ENCODE data around the gene ANXA2R. TPM values are rescaled to one million over a fixed set of nuclear protein-coding genes. Genes with fewer than 3 reads are reported as not detected.
"Not testable (repeated sequence)": the region's sequence is repeated elsewhere in the genome, so short reads cannot be mapped to it uniquely, and the experiment has no call there.

The ANXA2R gene
- total RNA-seq, 1 donor from 2014 or later: 4.1 TPM

DNA sequence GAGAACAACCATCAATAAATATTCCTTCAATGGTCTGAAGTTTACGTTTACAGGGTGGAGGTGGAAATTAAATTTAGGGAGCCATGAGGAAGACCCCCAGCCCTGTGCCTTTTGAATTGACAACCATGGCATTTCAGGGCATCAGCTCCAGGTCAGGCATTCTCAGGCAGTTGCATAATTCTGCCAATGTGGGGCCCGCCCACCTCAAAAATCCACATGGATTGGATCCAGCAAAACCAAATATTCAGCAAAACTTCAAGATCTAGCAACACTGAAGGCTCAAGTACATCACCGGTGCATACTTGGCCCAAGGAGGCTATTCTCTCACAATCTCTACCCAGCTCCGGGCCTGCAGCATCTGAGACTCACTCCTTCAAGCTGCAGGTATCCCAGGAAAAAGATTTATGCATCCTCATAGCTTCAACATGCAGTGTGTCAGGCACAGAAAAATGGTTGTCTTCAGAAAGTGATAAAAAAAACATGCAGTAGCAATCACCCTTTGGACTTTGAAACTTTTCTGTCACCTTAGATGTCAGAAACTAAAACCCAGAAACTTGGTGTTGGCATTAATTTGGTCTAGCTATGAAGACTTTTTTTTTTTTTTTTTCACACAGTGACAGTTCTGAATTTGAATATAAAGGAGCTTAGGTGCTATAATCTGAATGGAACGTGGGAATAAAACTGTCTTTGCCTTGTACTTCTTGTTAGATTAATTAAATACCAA, 21.4 kb upstream of the ANXA2R start:
- no peak for DNase-seq (ENCODE audit: extremely low read depth, low read depth, low spot score)

DNA sequence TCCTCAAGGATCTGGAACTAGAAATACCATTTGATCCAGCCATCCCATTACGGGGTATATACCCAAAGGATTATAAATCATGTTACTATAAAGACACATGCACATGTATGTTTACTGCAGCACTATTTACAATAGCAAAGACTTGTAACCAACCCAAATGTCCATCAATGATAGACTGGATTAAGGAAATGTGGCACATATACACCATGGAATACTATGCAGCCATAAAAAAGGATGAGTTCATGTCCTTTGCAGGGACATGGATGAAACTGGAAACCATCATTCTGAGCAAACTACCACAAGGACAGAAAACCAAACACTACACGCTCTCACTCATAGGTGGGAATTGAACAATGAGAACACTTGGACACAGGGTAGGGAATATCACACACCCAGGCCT, 19.9 kb upstream of the ANXA2R start:
- not testable (repeated sequence) for DNase-seq (ENCODE audit: extremely low read depth, low read depth, low spot score)

- not testable (repeated sequence) for DNase-seq (ENCODE audit: extremely low read depth, low read depth, low spot score)
These were observed 15.0 kb upstream of the ANXA2R start for GRCh38 chr5:43055098-43055497.

- DNase-seq (ENCODE audit: extremely low read depth, low read depth, low spot score): no peak
These were observed 11.6 kb upstream of the ANXA2R start for GRCh38 chr5:43051684-43052083.

DNA sequence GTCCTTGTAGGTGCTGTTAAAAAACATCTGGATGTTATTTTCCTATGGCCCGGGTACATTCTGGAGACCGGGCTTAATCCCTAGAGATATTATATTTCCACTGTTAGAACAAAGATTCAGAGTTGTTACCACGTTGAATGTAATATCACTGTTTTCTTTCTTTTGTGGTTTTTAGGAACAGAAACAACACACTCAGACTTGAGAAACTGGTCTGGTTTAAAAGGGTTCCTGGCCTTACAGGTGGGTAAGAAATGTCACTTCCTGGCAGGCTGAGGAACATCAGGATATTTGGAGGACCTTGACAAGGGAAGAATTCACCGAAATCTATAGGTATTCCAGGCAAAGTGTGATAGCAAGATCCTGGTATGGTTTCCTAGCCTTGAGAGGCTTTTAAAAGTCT, 10.3 kb upstream of the ANXA2R start:
- DNase-seq (ENCODE audit: extremely low read depth, low read depth, low spot score): no peak

GRCh38 chr5:43049236-43049635, 9.1 kb upstream of the ANXA2R start:
- DNase-seq (ENCODE audit: extremely low read depth, low read depth, low spot score): no peak

DNA sequence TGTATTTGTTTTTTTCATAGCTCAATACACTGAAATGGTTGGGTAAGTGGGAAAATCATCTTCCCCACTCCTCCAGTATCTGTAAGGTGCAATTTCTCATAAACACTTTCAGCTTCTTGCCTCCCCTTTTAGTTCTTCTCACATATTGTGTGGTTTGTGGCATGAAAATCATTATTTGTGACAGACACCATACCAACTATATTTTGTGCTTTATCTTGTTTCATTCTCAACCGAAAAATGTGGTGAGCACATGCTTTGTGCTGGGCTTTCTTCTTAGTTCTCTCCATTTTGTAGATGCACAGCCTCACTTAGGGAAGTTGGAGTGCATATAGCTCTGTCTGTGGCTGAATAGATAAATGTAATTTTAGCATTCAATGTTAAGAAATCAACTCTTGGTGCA, 6.4 kb upstream of the ANXA2R start:
- no peak for DNase-seq (ENCODE audit: extremely low read depth, low read depth, low spot score)

GRCh38 chr5:43045236-43045635, 5.1 kb upstream of the ANXA2R start:
- no peak for DNase-seq (ENCODE audit: extremely low read depth, low read depth, low spot score)

DNA sequence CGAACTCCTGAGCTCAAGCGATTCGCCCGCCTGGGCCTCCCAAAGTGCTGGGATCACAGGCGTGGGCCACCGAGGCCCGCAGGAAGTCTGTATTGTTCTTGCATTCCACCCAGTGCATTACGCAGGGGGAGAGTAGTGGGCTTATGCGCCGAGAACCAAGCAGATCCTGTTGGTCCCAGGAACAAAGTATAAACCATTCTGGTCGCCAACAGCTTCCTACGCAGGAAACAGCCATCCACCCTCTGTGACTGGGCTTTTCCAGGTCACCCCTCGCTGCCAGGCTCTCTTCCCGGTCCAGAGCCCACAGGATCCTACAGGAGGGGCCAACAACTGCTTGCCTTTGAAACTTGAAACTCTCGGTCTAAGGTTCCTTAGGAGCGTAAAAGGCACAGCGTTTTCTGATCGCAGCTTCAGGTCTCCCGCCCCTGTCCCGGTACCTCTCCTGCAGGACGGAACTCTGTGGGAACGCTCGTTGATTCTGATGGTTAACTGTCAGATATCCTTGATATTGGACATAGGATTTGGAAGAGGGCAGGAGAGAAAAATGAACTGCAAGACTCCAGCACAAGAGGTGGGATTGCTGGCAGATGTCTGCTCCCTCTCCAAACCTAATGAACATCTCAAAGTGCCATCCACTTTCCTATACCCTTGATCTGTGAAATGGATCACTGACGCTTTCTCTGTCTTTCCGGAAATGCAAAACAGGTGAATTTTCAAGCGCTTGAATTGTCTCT, 4.2 kb upstream of the ANXA2R start:
- peak; percentile 54 for DNase-seq (ENCODE audit: extremely low read depth, low read depth, low spot score)

DNA sequence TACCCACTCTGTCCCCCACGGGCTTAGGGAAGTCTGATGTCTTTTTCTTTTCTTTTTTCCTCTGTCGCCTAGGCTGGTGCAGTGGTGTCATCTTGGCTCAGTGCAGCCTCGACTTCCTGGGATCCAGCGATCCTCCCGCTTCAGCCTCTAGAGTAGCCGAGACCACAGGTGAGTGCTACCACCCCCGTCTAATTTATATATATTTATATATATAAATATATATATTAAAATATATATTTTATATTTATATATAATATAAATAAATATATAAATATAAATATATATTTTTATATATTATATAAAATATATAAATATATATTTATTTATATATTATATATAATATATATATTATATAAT, 3.3 kb upstream of the ANXA2R start:
- DNase-seq (ENCODE audit: extremely low read depth, low read depth, low spot score): no peak

DNA sequence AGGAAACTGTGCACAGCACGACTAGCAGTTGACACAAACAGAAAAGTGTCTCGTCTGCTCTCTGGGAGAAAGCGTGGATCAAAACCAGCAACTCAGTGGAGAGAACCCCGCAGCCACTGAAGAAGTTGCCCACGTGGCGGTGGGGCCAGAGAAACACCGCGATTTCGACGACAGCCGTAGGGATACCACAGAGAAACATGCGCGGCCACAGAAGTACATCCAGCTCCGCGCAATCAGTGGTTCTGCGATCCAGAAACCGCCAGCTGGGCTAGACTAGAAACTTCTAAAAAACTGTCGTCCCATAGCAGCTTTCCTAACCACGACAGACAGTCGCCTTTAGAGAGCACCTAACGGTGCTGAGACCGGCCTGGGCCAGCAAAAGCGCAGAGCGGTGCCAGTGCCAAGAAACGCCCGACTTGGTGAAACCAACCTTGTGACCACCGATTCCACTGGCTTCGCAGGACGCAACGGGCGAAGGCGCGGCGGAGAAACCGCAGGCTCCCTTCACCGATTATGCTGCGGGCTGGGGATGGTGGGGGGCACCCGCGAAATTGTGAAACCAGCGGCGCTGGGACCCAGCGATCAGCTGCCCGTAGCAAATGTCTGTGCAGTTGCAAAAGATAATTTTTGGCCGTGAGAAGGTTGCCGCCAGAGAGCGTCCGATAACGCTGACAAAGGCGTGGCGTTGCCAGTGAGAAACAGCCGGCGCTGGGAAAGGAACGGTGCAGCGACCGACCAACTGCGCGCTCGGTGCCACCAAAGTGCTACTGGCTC, 2.7 kb upstream of the ANXA2R start:
- no peak for DNase-seq (ENCODE audit: extremely low read depth, low read depth, low spot score)

GRCh38 chr5:43042176-43042625, 2.1 kb upstream of the ANXA2R start:
- no peak for DNase-seq (ENCODE audit: extremely low read depth, low read depth, low spot score)

DNA sequence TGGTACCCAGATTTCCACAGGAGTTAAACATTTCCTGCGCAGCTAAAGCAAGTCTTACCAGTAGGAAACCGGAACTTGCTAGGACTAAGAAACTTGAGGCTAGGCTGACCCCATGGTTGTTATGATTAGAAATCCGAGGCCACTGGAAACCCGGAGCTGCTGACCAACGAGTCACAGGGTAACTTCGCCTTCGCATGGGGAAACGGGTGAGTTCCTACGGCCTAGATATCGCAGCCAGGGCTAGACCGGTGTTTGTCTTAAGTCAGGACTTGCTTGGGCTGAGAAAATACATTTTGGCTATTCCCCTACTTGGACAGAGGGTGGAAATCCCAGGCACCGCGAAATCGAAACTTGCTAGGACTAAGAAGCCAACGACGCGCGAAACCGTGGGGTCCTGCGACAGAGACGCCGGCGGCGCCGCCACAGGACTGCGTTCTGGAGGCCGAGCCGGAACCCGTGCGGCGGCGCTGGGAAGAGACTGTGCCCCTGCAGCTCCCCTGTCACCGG, 1.6 kb upstream of the ANXA2R start:
- peak; percentile 56 for DNase-seq (ENCODE audit: extremely low read depth, low read depth, low spot score)

DNA sequence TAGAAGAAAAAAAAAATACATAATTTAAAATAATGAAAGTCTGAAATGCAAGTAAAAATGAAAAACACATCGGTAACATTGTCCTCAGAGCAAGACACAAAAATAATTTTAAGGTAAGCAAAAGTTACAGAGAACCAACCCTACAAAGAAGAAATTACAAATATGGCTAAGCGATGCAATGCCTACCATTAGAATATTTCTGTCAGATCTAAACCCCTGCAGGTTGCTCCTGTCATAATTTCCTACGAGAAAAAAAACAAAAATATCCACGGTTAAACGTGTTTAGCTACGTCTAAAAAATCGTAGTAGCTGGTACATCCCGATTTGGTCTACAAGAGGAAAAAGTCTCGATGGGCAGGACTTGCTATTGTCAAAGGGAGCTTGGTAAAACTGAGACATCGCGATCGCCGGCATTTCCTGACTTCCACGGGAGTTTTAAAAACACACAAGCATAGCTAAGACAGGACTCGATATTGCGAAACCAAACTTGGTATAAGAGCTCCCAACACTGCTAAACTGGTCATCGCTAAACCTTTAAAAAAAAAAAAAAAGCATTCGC, 1.1 kb upstream of the ANXA2R start:
- peak; percentile 72 for DNase-seq (ENCODE audit: extremely low read depth, low read depth, low spot score)

- peak; percentile 48 for DNase-seq (ENCODE audit: extremely low read depth, low read depth, low spot score)
These were observed 440 bp downstream of the ANXA2R start for GRCh38 chr5:43039471-43040286.

DNA sequence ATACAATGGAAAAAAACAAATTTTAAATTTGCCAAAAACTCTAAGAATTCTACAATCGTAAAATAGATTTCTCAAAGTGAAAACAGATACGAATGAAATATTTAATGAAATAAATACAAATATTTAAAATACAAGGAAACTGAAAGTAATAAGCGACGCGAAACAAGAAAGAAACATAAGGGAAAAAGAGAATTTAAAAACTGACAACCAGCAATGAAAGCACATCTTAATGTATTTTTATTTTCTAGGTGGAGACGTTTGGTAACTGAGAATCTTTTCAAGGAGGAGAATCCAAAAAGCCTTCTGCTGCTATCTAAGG, 1.0 kb downstream of the ANXA2R start:
- no peak for DNase-seq (ENCODE audit: extremely low read depth, low read depth, low spot score)

GRCh38 chr5:43038496-43038989, 1.6 kb downstream of the ANXA2R start:
- no peak for DNase-seq (ENCODE audit: extremely low read depth, low read depth, low spot score)

- peak; percentile 69 for DNase-seq (ENCODE audit: extremely low read depth, low read depth, low spot score)
These were observed 2.3 kb downstream of the ANXA2R start for GRCh38 chr5:43037636-43038495.
